Measurements from ENCODE around the gene TYMS.
"Not testable (repeated sequence)": the region's sequence is repeated elsewhere in the genome, so short reads cannot be mapped to it uniquely, and the experiment has no call there.

Gene TYMS

GRCh38 chr18:677951-678381, 20.5 kb downstream of the TYMS start:
- DNase-seq (ENCODE audit: low read depth in 2 of 2), result no peak

GRCh38 chr18:678482-679182, 21.2 kb downstream of the TYMS start:
- DNase-seq (ENCODE audit: low read depth in 2 of 2), result no peak

- DNase-seq (ENCODE audit: low read depth in 2 of 2), result no peak
Measured at GRCh38 chr18:679516-679915, 22.1 kb downstream of the TYMS start.

GRCh38 chr18:680392-680791, 22.9 kb downstream of the TYMS start:
- no peak for DNase-seq (ENCODE audit: low read depth in 2 of 2)

- no peak for DNase-seq (ENCODE audit: low read depth in 2 of 2)
Measured at GRCh38 chr18:681985-682384, 24.5 kb downstream of the TYMS start.

GRCh38 chr18:682416-682815, 25.0 kb downstream of the TYMS start:
- not testable (repeated sequence) for DNase-seq (ENCODE audit: low read depth in 2 of 2)

- no peak for DNase-seq (ENCODE audit: low read depth in 2 of 2)
Measured at GRCh38 chr18:682833-683232, 25.4 kb downstream of the TYMS start.

GRCh38 chr18:683531-683930, 26.1 kb downstream of the TYMS start:
- no peak for DNase-seq (ENCODE audit: low read depth in 2 of 2)

- no peak for DNase-seq (ENCODE audit: low read depth in 2 of 2)
Measured at GRCh38 chr18:685438-685837, 28.0 kb downstream of the TYMS start.

GRCh38 chr18:686339-687111, 29.1 kb downstream of the TYMS start:
- DNase-seq (ENCODE audit: low read depth in 2 of 2), result no peak

GRCh38 chr18:688323-688722, 30.9 kb downstream of the TYMS start:
- DNase-seq (ENCODE audit: low read depth in 2 of 2), result no peak

- DNase-seq (ENCODE audit: low read depth in 2 of 2), result no peak
Measured at GRCh38 chr18:692824-693223, 35.4 kb downstream of the TYMS start.

GRCh38 chr18:693466-694187, 36.2 kb downstream of the TYMS start:
- no peak for DNase-seq (ENCODE audit: low read depth in 2 of 2)

- no peak for DNase-seq (ENCODE audit: low read depth in 2 of 2)
Measured at GRCh38 chr18:697012-697411, 39.6 kb downstream of the TYMS start.

- DNase-seq (ENCODE audit: low read depth in 2 of 2), result no peak
Measured at GRCh38 chr18:697800-698199, 40.3 kb downstream of the TYMS start.

- no peak for DNase-seq (ENCODE audit: low read depth in 2 of 2)
Measured at GRCh38 chr18:703213-703967, 45.9 kb downstream of the TYMS start.

GRCh38 chr18:706405-706804, 49.0 kb downstream of the TYMS start:
- DNase-seq (ENCODE audit: low read depth in 2 of 2), result no peak

- DNase-seq (ENCODE audit: low read depth in 2 of 2), result no peak
Measured at GRCh38 chr18:708096-708495, 50.6 kb downstream of the TYMS start.

- no peak for DNase-seq (ENCODE audit: low read depth in 2 of 2)
Measured at GRCh38 chr18:709771-710170, 52.3 kb downstream of the TYMS start.

- DNase-seq (ENCODE audit: low read depth in 2 of 2), result no peak
Measured at GRCh38 chr18:710418-711300, 53.2 kb downstream of the TYMS start.

- DNase-seq (ENCODE audit: low read depth in 2 of 2), result no peak
Measured at GRCh38 chr18:711310-711656, 53.8 kb downstream of the TYMS start.
